B cell (primary cell): ENCODE data around the gene GCFC2. TPM values are rescaled to one million over a fixed set of nuclear protein-coding genes. Genes with fewer than 3 reads are reported as not detected.

Experiments
- ATAC-seq: fragments of 200-7000 bp; cut with Tn5 transposase; one replicate; pipeline ENCODE4 v1.10.0; 2021; ENCODE audit warnings: low read depth, mild to moderate bottlenecking, moderate number of reproducible peaks, moderate library complexity
- CTCF ChIA-PET: fragments of 350-600 bp; sonication (Branson Sonifier 250); formaldehyde crosslinking; loops from one replicate; lab custom pipeline; 2021; ENCODE audit warnings: antibody characterized with exemption, inconsistent platforms; lab: Charles Lee
- POLR2A ChIA-PET: fragments of 350-600 bp; sonication (Branson Sonifier 250); formaldehyde crosslinking; loops from one replicate; lab custom pipeline; 2021; ENCODE audit warnings: antibody characterized with exemption; lab: Charles Lee
- DNase-seq: peaks from one replicate; pipeline ENCODE4 v3.0.0; 2013
- H2AFZ ChIP-seq: 2 replicates; pipeline ENCODE4 v1.6.1; 2012; ENCODE audit warnings: mild to moderate bottlenecking, low read depth, low read length; ENCODE audit not compliant: insufficient read depth, poor library complexity, severe bottlenecking
- H3K27ac ChIP-seq, 2 donors: 1 replicate in 1 of 2; 2 replicates in 1 of 2; pipeline ENCODE4 v1.5.1; 2012 to 2013; ENCODE audit warnings: low read length in 2 of 2, mild to moderate bottlenecking in 2 of 2, moderate library complexity in 1 of 2
- H3K27me3 ChIP-seq, 4 experiments: fragments of 200-600 bp in 1 of 4; sonication (generic) in 1 of 4; replicated peaks in 1 of 4; 1 replicate in 2 of 4; 2 replicates in 2 of 4; pipeline versions ENCODE4 v1.6.1 to v1.7.0; 2013 to 2016; ENCODE audit warnings: low read length in 3 of 4, mild to moderate bottlenecking in 2 of 4, mixed read lengths in 1 of 4, moderate library complexity in 1 of 4; ENCODE audit not compliant: insufficient read depth in 4 of 4, control insufficient read depth in 3 of 4; ENCODE audit errors: control extremely low read depth in 1 of 4
- H3K36me3 ChIP-seq, 2 experiments: replicated peaks in 1 of 2; 1 replicate in 1 of 2; 2 replicates in 1 of 2; pipeline versions ENCODE4 v1.6.1 to v1.7.1; 2013; ENCODE audit warnings: low read length in 1 of 2; ENCODE audit not compliant: insufficient read depth in 2 of 2, control insufficient read depth in 1 of 2; ENCODE audit errors: control extremely low read depth in 1 of 2, extremely low read depth in 1 of 2
- H3K4me1 ChIP-seq, 2 donors: fragments of 200-600 bp in 1 of 2; sonication (generic) in 1 of 2; 1 replicate in 1 of 2; 2 replicates in 1 of 2; pipeline versions ENCODE4 v1.5.1 to v1.6.1; 2013 to 2017; ENCODE audit warnings: low read length in 2 of 2; ENCODE audit not compliant: control insufficient read depth in 2 of 2, insufficient read depth in 2 of 2
- H3K4me2 ChIP-seq: replicated peaks from 2 replicates; pipeline ENCODE3; 2012; ENCODE audit warnings: mild to moderate bottlenecking, low read depth, low read length; ENCODE audit not compliant: poor library complexity, severe bottlenecking
- H3K4me3 ChIP-seq, 5 experiments: fragments of 200-600 bp in 1 of 5; sonication (generic) in 1 of 5; 1 replicate in 3 of 5; 2 replicates in 2 of 5; pipeline versions ENCODE4 v1.5.1 to v1.7.0; 2011 to 2016; ENCODE audit warnings: low read length in 4 of 5, mild to moderate bottlenecking in 4 of 5, low read depth in 2 of 5, control low read depth in 1 of 5, moderate library complexity in 1 of 5; ENCODE audit not compliant: insufficient read depth in 1 of 5; ENCODE audit errors: control extremely low read depth in 1 of 5, extremely low read depth in 1 of 5
- H3K79me2 ChIP-seq: fragments of 200-600 bp; sonication (generic); one replicate; pipeline ENCODE4 v1.6.0; 2016; ENCODE audit warnings: low read length; ENCODE audit not compliant: control insufficient read depth, insufficient read depth
- H3K9ac ChIP-seq: fragments of 200-600 bp; sonication (generic); 2 replicates; pipeline ENCODE4 v1.6.1; 2017; ENCODE audit warnings: mild to moderate bottlenecking, low read length, moderate library complexity
- H3K9me3 ChIP-seq, 3 donors: one replicate each; pipeline versions ENCODE4 v1.6.1 to v1.7.1; 2013; ENCODE audit warnings: low read length in 2 of 3; ENCODE audit not compliant: control insufficient read depth in 2 of 3, insufficient read depth in 1 of 3; ENCODE audit errors: control extremely low read depth in 1 of 3
- H4K20me1 ChIP-seq: 2 replicates; pipeline ENCODE4 v1.6.0; 2012; ENCODE audit warnings: mild to moderate bottlenecking, low read length; ENCODE audit not compliant: insufficient read depth, control insufficient read depth, poor library complexity, severe bottlenecking
- H3K27ac Mint-ChIP-seq: one replicate; pipeline ENCODE4 v1.8.0; 2021; ENCODE audit warnings: mixed read lengths
- H3K27me3 Mint-ChIP-seq: one replicate; pipeline ENCODE4 v1.8.0; 2021; ENCODE audit warnings: mixed read lengths
- H3K4me1 Mint-ChIP-seq: one replicate; pipeline ENCODE4 v1.8.0; 2021; ENCODE audit warnings: mixed read lengths
- H3K4me3 Mint-ChIP-seq: one replicate; pipeline ENCODE4 v1.8.0; 2021; ENCODE audit warnings: mixed read lengths
- H3K9me3 Mint-ChIP-seq: one replicate; pipeline ENCODE4 v1.8.0; 2022; ENCODE audit warnings: mixed read lengths; ENCODE audit not compliant: insufficient read depth
- EZH2 ChIP-seq: IDR thresholded peaks from 2 replicates; pipeline ENCODE4 v1.6.1; 2012; ENCODE audit warnings: borderline replicate concordance, low read depth, mild to moderate bottlenecking, moderate library complexity, low read length; ENCODE audit not compliant: insufficient read depth, poor library complexity, severe bottlenecking
- WGBS: methylation state at CpG from one replicate; pipeline ENCODE4 v1.1.5; 2013; ENCODE audit warnings: missing lambda C conversion rate; ENCODE audit not compliant: insufficient coverage; 5-methylcytosine and 5-hydroxymethylcytosine counted together
- intact Hi-C: fragments of 100-400 bp; cut with micrococcal nuclease; formaldehyde crosslinking; loops from one replicate; pipeline ENCODE4 v1.10.0; 2022
- polyA plus RNA-seq: library from polyadenylated mRNA; depleted of rRNA; stranded (reverse); fragments of >200 nt; gene quantifications from 2 replicates; pipeline ENCODE4 v1.2.3, GENCODE V29; 2012
- small RNA-seq: library from RNA; depleted of rRNA; stranded (forward); fragments of <200 nt; gene quantifications from one replicate; pipeline ENCODE3, GENCODE V24; 2012; ENCODE audit warnings: low replicate concordance, low read depth; ENCODE audit not compliant: insufficient read length
- total RNA-seq, 2 donors: library from RNA; stranded (reverse); fragments of 120-200 nt in 1 of 2; gene quantifications; 1 replicate in 1 of 2; 2 replicates in 1 of 2; pipeline versions ENCODE4 v1.2.3 to v1.2.4, GENCODE V29; 2013 to 2022
- TF ChIP-seq, protein P1 (sequence below): fragments of 200-600 bp; IDR thresholded peaks from one replicate; pipeline ENCODE4 v1.8.0; 2022; ENCODE audit warnings: antibody characterized with exemption, mild to moderate bottlenecking

Gene GCFC2
- total and polyA plus RNA-seq, 2 donors (not counting 1 experiment from before 2014, with no cell fraction given) = 11.9 to 20.4 TPM

GRCh38 chr2:75612862-75613243 is 97.9 kb downstream of the GCFC2 start:
- no peak overlapping the region for H2AFZ ChIP-seq
- ChIA-PET POLR2A (no interaction called here), CTCF (interaction anchor here (1.0 kb wide), 2 partner anchors 12 to 15 kb away, joined by 3 to 4 read pairs; no protein-coding TSS in a partner anchor)
- H3K9me3 ChIP-seq = peaks cover 0 to 6% (median 0%) of the 10 kb centered on the region in 3 donors
- H3K27ac Mint-ChIP-seq = no peak overlapping the region
- peaks cover 4% of the 10 kb centered on the region in 2 donors for H3K4me1 ChIP-seq
- no peaks in the 10 kb centered on the region for H3K79me2 ChIP-seq
- no CpG with 5 or more reads among the region's 5 CpGs for whole genome bisulfite sequencing
- H3K9me3 Mint-ChIP-seq = peaks cover 4% of the 10 kb centered on the region
- ATAC-seq (no peak), DNase-seq (no peak)
- H3K4me3 Mint-ChIP-seq = no peak overlapping the region
- H3K36me3 ChIP-seq = no peaks in the 10 kb centered on the region
- peaks cover 46% of the 10 kb centered on the region for H3K27me3 Mint-ChIP-seq
- no peaks in the 10 kb centered on the region for H4K20me1 ChIP-seq
- no peak overlapping the region for H3K9ac ChIP-seq
- H3K27me3 ChIP-seq = peaks cover 0 to 26% (median 14%) of the 10 kb centered on the region in 4 experiments
- intact Hi-C loops = no loop called here
- H3K4me2 ChIP-seq = no peak overlapping the region
- H3K4me1 Mint-ChIP-seq = peaks cover 5% of the 10 kb centered on the region
- no peak overlapping the region for H3K27ac ChIP-seq
- no peak for TF ChIP-seq EZH2
- TF ChIP-seq, protein P1, sequence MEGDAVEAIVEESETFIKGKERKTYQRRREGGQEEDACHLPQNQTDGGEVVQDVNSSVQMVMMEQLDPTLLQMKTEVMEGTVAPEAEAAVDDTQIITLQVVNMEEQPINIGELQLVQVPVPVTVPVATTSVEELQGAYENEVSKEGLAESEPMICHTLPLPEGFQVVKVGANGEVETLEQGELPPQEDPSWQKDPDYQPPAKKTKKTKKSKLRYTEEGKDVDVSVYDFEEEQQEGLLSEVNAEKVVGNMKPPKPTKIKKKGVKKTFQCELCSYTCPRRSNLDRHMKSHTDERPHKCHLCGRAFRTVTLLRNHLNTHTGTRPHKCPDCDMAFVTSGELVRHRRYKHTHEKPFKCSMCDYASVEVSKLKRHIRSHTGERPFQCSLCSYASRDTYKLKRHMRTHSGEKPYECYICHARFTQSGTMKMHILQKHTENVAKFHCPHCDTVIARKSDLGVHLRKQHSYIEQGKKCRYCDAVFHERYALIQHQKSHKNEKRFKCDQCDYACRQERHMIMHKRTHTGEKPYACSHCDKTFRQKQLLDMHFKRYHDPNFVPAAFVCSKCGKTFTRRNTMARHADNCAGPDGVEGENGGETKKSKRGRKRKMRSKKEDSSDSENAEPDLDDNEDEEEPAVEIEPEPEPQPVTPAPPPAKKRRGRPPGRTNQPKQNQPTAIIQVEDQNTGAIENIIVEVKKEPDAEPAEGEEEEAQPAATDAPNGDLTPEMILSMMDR = no peak
- no peak overlapping the region for H3K4me3 ChIP-seq

Small RNA genes within 50 kb of the gene (small RNA-seq; reads per million reads assigned to genes)
- not detected for gene RF00012

Other genes starting within 250 kb of the GCFC2 start
- gene EVA1A, start 150.0 kb downstream of the GCFC2 start, total RNA-seq = not detected in 2 replicates
- not detected in 2 replicates for gene EVA1A, start 150.0 kb downstream of the GCFC2 start, polyA plus RNA-seq
- gene MRPL19, start 64.1 kb downstream of the GCFC2 start, total RNA-seq = 28.4 and 36.7 TPM in 2 replicates
- 3.4 and 5.4 TPM in 2 replicates for gene MRPL19, start 64.1 kb downstream of the GCFC2 start, polyA plus RNA-seq